Measurements from ENCODE around the gene CS.

GRCh38 chr12:56242986-56243385, 57.1 kb downstream of the CS start:
- no peak for TF ChIP-seq CTCF (IDR thresholded peaks at IDR 0.05 in 4 of 5, conservative IDR thresholded peaks at IDR 0.05 in 1 of 5)
- TF ChIP-seq POLR2A (IDR thresholded peaks at IDR 0.05): no peak

All from gastrocnemius medialis (tissue), 4 donors.